MM.1S (cell line): ENCODE measurements around the gene PSMA5.
A peak's percentile ranks its signal among the peaks of the same experiment; 100 is the strongest.

Source experiments
- DNase-seq: peaks from one replicate; pipeline ENCODE4 v3.0.0-alpha.2; 2015
- H2AFZ ChIP-seq: fragments of 300-600 bp; sonication (generic); 2 replicates; pipeline ENCODE4 v1.6.0; 2016; ENCODE audit warnings: antibody characterized with exemption, low read length
- H3F3A ChIP-seq: fragments of 300-600 bp; sonication (generic); 2 replicates; pipeline ENCODE4 v1.6.1; 2016; ENCODE audit warnings: mild to moderate bottlenecking, antibody characterized with exemption, low read length, moderate library complexity, mixed read lengths; ENCODE audit not compliant: insufficient read depth
- H3K27ac ChIP-seq: fragments of 300-600 bp; sonication (generic); 2 replicates; pipeline ENCODE4 v1.5.1; 2016; ENCODE audit warnings: mild to moderate bottlenecking, low read length
- H3K27me3 ChIP-seq: fragments of 300-600 bp; sonication (generic); replicated peaks from 2 replicates; pipeline ENCODE4 v1.6.0; 2016; ENCODE audit warnings: low read length; ENCODE audit not compliant: insufficient read depth
- H3K36me3 ChIP-seq: fragments of 300-600 bp; sonication (generic); replicated peaks from 2 replicates; pipeline ENCODE4 v1.6.1; 2016; ENCODE audit warnings: mild to moderate bottlenecking, low read length, mixed read lengths; ENCODE audit not compliant: insufficient read depth
- H3K4me1 ChIP-seq: fragments of 300-600 bp; sonication (generic); 2 replicates; pipeline ENCODE4 v1.6.1; 2016; ENCODE audit warnings: low read length, mixed read lengths
- H3K4me2 ChIP-seq: fragments of 300-600 bp; sonication (generic); 2 replicates; pipeline ENCODE4 v1.6.0; 2016; ENCODE audit warnings: low read depth, low read length
- H3K4me3 ChIP-seq: fragments of 300-600 bp; sonication (generic); 2 replicates; pipeline ENCODE4 v1.5.1; 2016; ENCODE audit warnings: low read length, mixed read lengths
- H3K79me2 ChIP-seq: fragments of 300-600 bp; sonication (generic); 2 replicates; pipeline ENCODE4 v1.6.1; 2016; ENCODE audit warnings: mixed run types, low read length, mixed read lengths
- H3K9ac ChIP-seq: fragments of 300-600 bp; sonication (generic); 2 replicates; pipeline ENCODE4 v1.6.1; 2016; ENCODE audit warnings: low read length, mixed read lengths
- H3K9me2 ChIP-seq: fragments of 300-600 bp; sonication (generic); replicated peaks from 2 replicates; pipeline ENCODE4 v1.6.1; 2016; ENCODE audit warnings: mild to moderate bottlenecking, low read length, mixed read lengths; ENCODE audit not compliant: insufficient read depth
- H3K9me3 ChIP-seq: fragments of 300-600 bp; sonication (generic); replicated peaks from 2 replicates; pipeline ENCODE4 v1.6.1; 2016; ENCODE audit warnings: mild to moderate bottlenecking, low read length, mixed read lengths; ENCODE audit not compliant: insufficient read depth
- H4K20me1 ChIP-seq: fragments of 300-600 bp; sonication (generic); 2 replicates; pipeline ENCODE4 v1.6.1; 2016; ENCODE audit warnings: mild to moderate bottlenecking, low read length, moderate library complexity, mixed read lengths; ENCODE audit not compliant: insufficient read depth
- EZH2 ChIP-seq: fragments of 300-600 bp; sonication (generic); optimal IDR thresholded peaks from 2 replicates; pipeline ENCODE3; 2017; ENCODE audit warnings: low read depth, mild to moderate bottlenecking, antibody characterized with exemption, low read length, mixed read lengths
- EZH2phosphoT487 ChIP-seq: fragments of 300-600 bp; sonication (generic); IDR thresholded peaks from 2 replicates; pipeline ENCODE4 v1.6.1; 2018; ENCODE audit warnings: antibody characterized with exemption, low read length
- TF ChIP-seq, protein P1 (sequence below): fragments of 300-600 bp; sonication (generic); IDR thresholded peaks from 2 replicates; pipeline ENCODE4 v1.5.1; 2016; ENCODE audit warnings: antibody characterized with exemption, low read length, mixed read lengths

PSMA5 gene

DNA sequence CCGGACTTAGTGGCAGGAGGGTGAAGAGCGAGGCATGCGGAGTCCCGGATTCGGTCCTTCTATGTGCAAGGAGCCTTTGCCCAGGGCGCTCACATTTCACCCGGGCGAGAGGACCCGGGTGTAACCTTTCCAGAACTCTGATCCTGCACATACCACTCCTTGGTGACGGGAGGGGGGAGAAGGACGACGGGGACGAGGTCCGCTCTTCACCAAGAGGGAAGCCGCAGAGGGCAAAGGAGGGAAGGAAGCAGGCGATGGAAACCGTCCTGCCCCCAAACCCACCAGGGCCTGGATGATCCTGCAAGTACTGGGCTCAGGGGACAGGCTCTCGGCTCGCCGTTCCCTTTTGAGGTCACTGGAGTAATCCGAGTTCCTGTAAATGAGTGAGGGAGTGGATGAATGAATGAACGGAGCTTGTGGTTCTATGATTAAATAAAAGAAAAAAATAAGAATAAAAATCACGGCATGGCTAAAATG lies 41.1 kb upstream of the PSMA5 start:
- H3K9me3 ChIP-seq = no peaks in the 10 kb centered on the region
- no peaks in the 10 kb centered on the region for H3F3A ChIP-seq
- H3K4me2 ChIP-seq = no peak overlapping the region
- H3K36me3 ChIP-seq = no peaks in the 10 kb centered on the region
- no peak overlapping the region for H3K9ac ChIP-seq
- H3K9me2 ChIP-seq = no peaks in the 10 kb centered on the region
- H4K20me1 ChIP-seq = no peaks in the 10 kb centered on the region
- H3K4me1 ChIP-seq = no peaks in the 10 kb centered on the region
- DNase-seq = no peak
- H3K27me3 ChIP-seq = peaks cover 23% of the 10 kb centered on the region
- H3K4me3 ChIP-seq = no peak overlapping the region
- no peak overlapping the region for H3K27ac ChIP-seq
- H3K79me2 ChIP-seq = no peaks in the 10 kb centered on the region
- H2AFZ ChIP-seq = no peak overlapping the region
- TF ChIP-seq, protein P1, sequence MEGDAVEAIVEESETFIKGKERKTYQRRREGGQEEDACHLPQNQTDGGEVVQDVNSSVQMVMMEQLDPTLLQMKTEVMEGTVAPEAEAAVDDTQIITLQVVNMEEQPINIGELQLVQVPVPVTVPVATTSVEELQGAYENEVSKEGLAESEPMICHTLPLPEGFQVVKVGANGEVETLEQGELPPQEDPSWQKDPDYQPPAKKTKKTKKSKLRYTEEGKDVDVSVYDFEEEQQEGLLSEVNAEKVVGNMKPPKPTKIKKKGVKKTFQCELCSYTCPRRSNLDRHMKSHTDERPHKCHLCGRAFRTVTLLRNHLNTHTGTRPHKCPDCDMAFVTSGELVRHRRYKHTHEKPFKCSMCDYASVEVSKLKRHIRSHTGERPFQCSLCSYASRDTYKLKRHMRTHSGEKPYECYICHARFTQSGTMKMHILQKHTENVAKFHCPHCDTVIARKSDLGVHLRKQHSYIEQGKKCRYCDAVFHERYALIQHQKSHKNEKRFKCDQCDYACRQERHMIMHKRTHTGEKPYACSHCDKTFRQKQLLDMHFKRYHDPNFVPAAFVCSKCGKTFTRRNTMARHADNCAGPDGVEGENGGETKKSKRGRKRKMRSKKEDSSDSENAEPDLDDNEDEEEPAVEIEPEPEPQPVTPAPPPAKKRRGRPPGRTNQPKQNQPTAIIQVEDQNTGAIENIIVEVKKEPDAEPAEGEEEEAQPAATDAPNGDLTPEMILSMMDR = no peak
- TF ChIP-seq EZH2phosphoT487 = no peak
- TF ChIP-seq EZH2 = no peak

DNA sequence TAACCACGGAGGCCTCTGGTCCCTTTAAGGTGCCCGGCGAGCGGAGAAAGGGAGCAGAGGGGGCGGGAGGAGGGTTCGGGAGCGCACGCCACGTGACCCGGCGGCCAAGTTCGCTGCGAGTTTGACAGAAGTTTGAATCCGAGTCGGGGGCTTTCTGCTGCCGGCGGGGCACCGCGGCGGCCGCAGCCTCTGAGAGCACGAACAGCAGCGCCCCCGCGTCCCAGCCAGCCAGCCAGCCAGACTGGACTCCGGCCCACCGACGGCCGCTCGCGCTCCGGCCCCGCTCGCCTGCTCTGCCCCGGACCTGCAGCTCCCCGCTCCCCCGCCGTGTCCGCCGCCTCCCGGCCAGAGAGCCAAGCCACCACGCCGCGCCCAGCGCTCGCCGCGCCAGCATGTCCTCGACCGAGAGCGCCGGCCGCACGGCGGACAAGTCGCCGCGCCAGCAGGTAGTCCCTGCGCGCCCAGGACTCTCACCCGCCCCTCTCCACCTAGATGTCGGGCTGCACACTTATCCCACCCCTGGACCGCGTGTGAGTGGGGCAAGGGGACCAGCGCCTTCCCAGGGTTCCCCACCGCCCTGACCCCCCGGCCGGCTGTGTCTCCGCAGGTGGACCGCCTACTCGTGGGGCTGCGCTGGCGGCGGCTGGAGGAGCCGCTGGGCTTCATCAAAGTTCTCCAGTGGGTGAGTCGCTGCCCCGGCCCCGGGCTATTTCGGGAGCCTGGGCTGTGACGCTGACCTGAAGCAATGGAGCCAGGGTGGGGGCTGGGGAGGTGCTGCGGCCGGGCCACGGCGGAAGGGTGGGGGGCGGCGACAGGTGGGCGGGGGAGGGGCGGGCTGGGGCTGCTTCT lies 40.4 kb upstream of the PSMA5 start, which contains the start of gene SYPL2:
Gene SYPL2 (plus strand): TSS at position 95 of the 849 bp plus-strand sequence. CDS start 298 bp downstream, at position 393.
- Histone ChIP-seq H3F3A (no peaks in the 10 kb centered on the region), H3K27ac (no peak within 1 kb of the TSS), H3K4me1 (no peaks in the 10 kb centered on the region), H3K9ac (no peak within 1 kb of the TSS), H3K9me3 (no peaks in the 10 kb centered on the region), H3K27me3 (peaks cover 23% of the 10 kb centered on the region), H3K4me2 (peak within 1 kb of the TSS; percentile 29; the same call in 1 of the 2 replicates), H3K36me3 (no peaks in the 10 kb centered on the region), H4K20me1 (no peaks in the 10 kb centered on the region), H2AFZ (no peak within 1 kb of the TSS), H3K9me2 (no peaks in the 10 kb centered on the region), H3K4me3 (no peak within 1 kb of the TSS; the same call in 1 of the 2 replicates), H3K79me2 (no peaks in the 10 kb centered on the region)
- TF ChIP-seq, protein P1 = no peak
- TF ChIP-seq EZH2 (no peak), EZH2phosphoT487 (no peak)
- DNase-seq = no peak

DNA sequence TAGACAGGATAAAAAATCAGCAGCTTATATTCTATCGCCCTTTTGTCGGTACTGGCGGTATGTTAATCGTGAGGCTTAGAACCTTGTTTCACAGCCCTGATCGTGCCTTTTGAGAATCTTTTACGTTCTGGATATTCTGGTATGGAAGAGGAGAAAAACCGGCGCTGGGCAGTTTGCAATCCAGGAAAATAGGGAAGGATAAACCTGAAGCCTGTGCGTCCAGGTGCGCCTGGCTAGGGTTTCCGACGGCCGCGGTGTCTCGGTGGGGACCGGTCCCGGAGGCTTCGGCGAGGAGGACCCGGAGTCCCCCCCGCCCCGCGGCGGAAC lies 39.8 kb upstream of the PSMA5 start:
- no peaks in the 10 kb centered on the region for H3K4me1 ChIP-seq
- H3K9ac ChIP-seq = no peak overlapping the region
- no peaks in the 10 kb centered on the region for H3K36me3 ChIP-seq
- no peaks in the 10 kb centered on the region for H3K9me2 ChIP-seq
- H3K79me2 ChIP-seq = no peaks in the 10 kb centered on the region
- H3F3A ChIP-seq = no peaks in the 10 kb centered on the region
- no peak overlapping the region; the same call in 1 of the 2 replicates for H3K4me3 ChIP-seq
- no peak overlapping the region for H2AFZ ChIP-seq
- TF ChIP-seq EZH2phosphoT487 (no peak), EZH2 (no peak)
- TF ChIP-seq, protein P1 = no peak
- no peak overlapping the region for H3K27ac ChIP-seq
- no peaks in the 10 kb centered on the region for H4K20me1 ChIP-seq
- DNase-seq = no peak
- peak overlapping the region; percentile 29; the same call in 1 of the 2 replicates for H3K4me2 ChIP-seq
- no peaks in the 10 kb centered on the region for H3K9me3 ChIP-seq
- peaks cover 20% of the 10 kb centered on the region for H3K27me3 ChIP-seq
